GM12801 (cell line): Measurements from ENCODE around the gene PLCB4.

Experiments
- CTCF ChIP-seq: IDR thresholded peaks from one replicate; pipeline ENCODE4 v1.5.1; 2011; ENCODE audit warnings: control low read depth; ENCODE audit not compliant: insufficient read length; ENCODE audit errors: extremely low read depth

PLCB4 gene

GRCh38 chr20:9476174-9476573 lies 407.3 kb downstream of the PLCB4 start:
- no peak for TF ChIP-seq CTCF

GRCh38 chr20:9476637-9477036 lies 407.8 kb downstream of the PLCB4 start:
- TF ChIP-seq CTCF = no peak

- no peak for TF ChIP-seq CTCF
These were observed 409.9 kb downstream of the PLCB4 start for GRCh38 chr20:9478771-9479170.

GRCh38 chr20:9480066-9480465 lies 411.2 kb downstream of the PLCB4 start:
- no peak for TF ChIP-seq CTCF

- TF ChIP-seq CTCF = no peak
These were observed 413.3 kb downstream of the PLCB4 start for GRCh38 chr20:9482180-9482579.

GRCh38 chr20:9483131-9483530 lies 414.2 kb downstream of the PLCB4 start:
- no peak for TF ChIP-seq CTCF

GRCh38 chr20:9485614-9486340 lies 416.9 kb downstream of the PLCB4 start:
- TF ChIP-seq CTCF = no peak
